HUES6 (cell line): Measurements from ENCODE around the gene RGN.
"Not testable (repeated sequence)": the region's sequence is repeated elsewhere in the genome, so short reads cannot be mapped to it uniquely, and the experiment has no call there.

Experiments
- H3K27ac ChIP-seq: 2 replicates; pipeline ENCODE4 v1.7.0; 2013; ENCODE audit warnings: low read depth, mild to moderate bottlenecking, low read length, inconsistent platforms
- H3K27me3 ChIP-seq: 2 replicates; pipeline ENCODE4 v1.6.1; 2013; ENCODE audit warnings: low read length; ENCODE audit not compliant: control insufficient read depth, insufficient read depth
- H3K36me3 ChIP-seq: 2 replicates; pipeline ENCODE4 v1.6.1; 2013; ENCODE audit warnings: low read length; ENCODE audit not compliant: control insufficient read depth, insufficient read depth
- H3K4me1 ChIP-seq: 2 replicates; pipeline ENCODE4 v1.6.1; 2013; ENCODE audit warnings: low read length; ENCODE audit not compliant: control insufficient read depth, insufficient read depth
- H3K4me3 ChIP-seq: 2 replicates; pipeline ENCODE4 v1.5.1; 2013; ENCODE audit warnings: low read depth, low read length
- H3K9ac ChIP-seq: one replicate; pipeline ENCODE4 v1.6.1; 2013; ENCODE audit warnings: mild to moderate bottlenecking, low read length
- H3K9me3 ChIP-seq: 2 replicates; pipeline ENCODE4 v1.6.1; 2013; ENCODE audit warnings: low read depth, low read length; ENCODE audit not compliant: control insufficient read depth, insufficient read depth

The RGN gene

GRCh38 chrX:47080915-47081236 is 2.6 kb downstream of the RGN start:
- Histone ChIP-seq H3K9me3 (no peaks in the 10 kb centered on the region; the same call in 1 of the 2 replicates), H3K4me1 (no peaks in the 10 kb centered on the region; the same call in 1 of the 2 replicates), H3K27ac (no peak overlapping the region), H3K9ac (no peak overlapping the region), H3K27me3 (no peaks in the 10 kb centered on the region), H3K4me3 (no peak overlapping the region), H3K36me3 (no peaks in the 10 kb centered on the region)

GRCh38 chrX:47091149-47091775 is 13.0 kb downstream of the RGN start:
- H3K4me1 ChIP-seq = peaks cover 13% of the 10 kb centered on the region
- no peak overlapping the region for H3K27ac ChIP-seq
- no peaks in the 10 kb centered on the region for H3K36me3 ChIP-seq
- H3K9me3 ChIP-seq = no peaks in the 10 kb centered on the region
- H3K9ac ChIP-seq = peak overlapping the region; percentile 13
- no peaks in the 10 kb centered on the region for H3K27me3 ChIP-seq
- no peak overlapping the region for H3K4me3 ChIP-seq

GRCh38 chrX:47093248-47093647 is 15.0 kb downstream of the RGN start:
- no peak overlapping the region for H3K27ac ChIP-seq
- no peak overlapping the region for H3K9ac ChIP-seq
- no peaks in the 10 kb centered on the region for H3K27me3 ChIP-seq
- H3K9me3 ChIP-seq = no peaks in the 10 kb centered on the region
- peaks cover 19% of the 10 kb centered on the region for H3K4me1 ChIP-seq
- no peak overlapping the region for H3K4me3 ChIP-seq
- H3K36me3 ChIP-seq = no peaks in the 10 kb centered on the region

GRCh38 chrX:47093860-47094259 is 15.6 kb downstream of the RGN start:
- H3K9me3 ChIP-seq = no peaks in the 10 kb centered on the region
- H3K9ac ChIP-seq = no peak overlapping the region
- H3K27ac ChIP-seq = no peak overlapping the region
- H3K4me3 ChIP-seq = no peak overlapping the region
- no peaks in the 10 kb centered on the region for H3K36me3 ChIP-seq
- H3K4me1 ChIP-seq = peaks cover 19% of the 10 kb centered on the region
- no peaks in the 10 kb centered on the region for H3K27me3 ChIP-seq

GRCh38 chrX:47097018-47097417 is 18.8 kb downstream of the RGN start:
- H3K27ac ChIP-seq = no peak overlapping the region
- H3K4me1 ChIP-seq = peaks cover 8% of the 10 kb centered on the region
- H3K4me3 ChIP-seq = no peak overlapping the region

GRCh38 chrX:47098338-47099094 is 20.3 kb downstream of the RGN start:
- no peak overlapping the region for H3K27ac ChIP-seq
- no peak overlapping the region for H3K4me3 ChIP-seq
- no peak overlapping the region for H3K9ac ChIP-seq
- peaks cover 7% of the 10 kb centered on the region for H3K4me1 ChIP-seq
- H3K27me3 ChIP-seq = no peaks in the 10 kb centered on the region
- no peaks in the 10 kb centered on the region for H3K9me3 ChIP-seq
- no peaks in the 10 kb centered on the region for H3K36me3 ChIP-seq

More at GRCh38 chrX:47097018-47097417, 18.8 kb downstream of the RGN start:
- H3K27me3 ChIP-seq = no peaks in the 10 kb centered on the region
- H3K9ac ChIP-seq = no peak overlapping the region
- no peaks in the 10 kb centered on the region for H3K36me3 ChIP-seq
- no peaks in the 10 kb centered on the region for H3K9me3 ChIP-seq

- H3K4me3 ChIP-seq = no peak overlapping the region
- no peaks in the 10 kb centered on the region for H3K27me3 ChIP-seq
- H3K4me1 ChIP-seq = peaks cover 7% of the 10 kb centered on the region
- no peaks in the 10 kb centered on the region for H3K9me3 ChIP-seq
- no peak overlapping the region for H3K27ac ChIP-seq
- H3K36me3 ChIP-seq = no peaks in the 10 kb centered on the region
- no peak overlapping the region for H3K9ac ChIP-seq
These were observed 23.0 kb downstream of the RGN start for GRCh38 chrX:47101206-47101605.

- H3K9me3 ChIP-seq, H3K4me1 ChIP-seq, H3K27ac ChIP-seq, H3K4me3 ChIP-seq, H3K36me3 ChIP-seq, H3K27me3 ChIP-seq, H3K9ac ChIP-seq: not testable (repeated sequence)
These were observed 32.8 kb downstream of the RGN start for GRCh38 chrX:47110936-47111615.

GRCh38 chrX:47112316-47112954 is 34.2 kb downstream of the RGN start:
- H3K4me1 ChIP-seq = peaks cover 8% of the 10 kb centered on the region; the same call in 1 of the 2 replicates
- H3K36me3 ChIP-seq = no peaks in the 10 kb centered on the region
- H3K9ac ChIP-seq = no peak overlapping the region
- no peak overlapping the region for H3K4me3 ChIP-seq
- H3K27me3 ChIP-seq = no peaks in the 10 kb centered on the region
- peaks cover 2% of the 10 kb centered on the region; the same call in 1 of the 2 replicates for H3K9me3 ChIP-seq
- no peak overlapping the region for H3K27ac ChIP-seq

- H3K4me3 ChIP-seq, H3K9me3 ChIP-seq, H3K27me3 ChIP-seq, H3K9ac ChIP-seq, H3K36me3 ChIP-seq, H3K27ac ChIP-seq, H3K4me1 ChIP-seq: not testable (repeated sequence)
These were observed 38.4 kb downstream of the RGN start for GRCh38 chrX:47116551-47117110.
